GM19025 (cell line): ENCODE measurements around the gene KCNIP1.
"Not testable (repeated sequence)": the region's sequence is repeated elsewhere in the genome, so short reads cannot be mapped to it uniquely, and the experiment has no call there.

Experiments
- ATAC-seq: cut with Tn5 transposase; IDR thresholded peaks from one replicate; pipeline ENCODE4 v1.9.1; 2021; ENCODE audit warnings: mild to moderate bottlenecking, low read depth, moderate library complexity; ENCODE audit not compliant: unreplicated experiment

KCNIP1 gene

DNA sequence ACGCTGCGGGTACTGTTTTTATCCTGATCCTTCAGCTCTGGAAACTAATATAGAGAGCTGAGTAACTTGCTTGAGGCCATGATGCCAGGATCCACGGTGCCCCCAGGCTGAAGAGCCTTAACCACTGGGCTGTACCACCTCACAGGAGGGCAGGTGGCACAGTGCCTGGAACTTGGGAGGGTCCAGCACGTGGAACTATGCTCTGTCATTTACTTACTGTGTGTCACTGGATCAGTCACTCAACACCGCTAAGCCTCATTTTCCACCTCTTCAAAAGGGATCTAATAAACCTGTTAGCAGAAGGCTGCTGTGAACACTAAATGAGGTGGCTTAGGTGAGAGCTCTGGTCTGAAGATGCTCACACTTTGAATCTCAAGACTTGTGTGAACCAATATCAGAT is 29.6 kb downstream of the KCNIP1 start:
- ATAC-seq = no peak

- no peak for ATAC-seq
These were observed 30.4 kb downstream of the KCNIP1 start for GRCh38 chr5:170534177-170534576.

DNA sequence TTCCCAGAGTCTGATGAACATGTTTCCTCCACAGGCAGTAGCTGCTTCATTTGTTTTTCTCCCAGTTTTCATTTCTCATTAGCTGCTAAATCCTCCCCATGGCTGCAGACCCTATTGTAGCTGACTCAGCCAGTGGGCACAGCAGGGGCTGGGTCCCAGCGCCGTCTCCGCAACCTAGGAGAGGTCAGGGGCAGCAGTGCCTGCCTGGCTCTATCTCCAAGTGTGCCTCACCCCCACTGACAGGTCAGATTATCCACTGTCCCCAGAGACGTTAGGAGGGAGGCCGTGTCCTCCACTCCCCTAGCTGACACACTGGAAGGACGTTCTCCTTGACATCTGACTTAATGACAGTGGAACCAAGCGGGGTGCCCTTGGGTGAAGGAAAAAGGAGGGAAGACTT is 31.1 kb downstream of the KCNIP1 start:
- ATAC-seq = no peak

GRCh38 chr5:170536525-170536924 is 32.7 kb downstream of the KCNIP1 start:
- no peak for ATAC-seq

DNA sequence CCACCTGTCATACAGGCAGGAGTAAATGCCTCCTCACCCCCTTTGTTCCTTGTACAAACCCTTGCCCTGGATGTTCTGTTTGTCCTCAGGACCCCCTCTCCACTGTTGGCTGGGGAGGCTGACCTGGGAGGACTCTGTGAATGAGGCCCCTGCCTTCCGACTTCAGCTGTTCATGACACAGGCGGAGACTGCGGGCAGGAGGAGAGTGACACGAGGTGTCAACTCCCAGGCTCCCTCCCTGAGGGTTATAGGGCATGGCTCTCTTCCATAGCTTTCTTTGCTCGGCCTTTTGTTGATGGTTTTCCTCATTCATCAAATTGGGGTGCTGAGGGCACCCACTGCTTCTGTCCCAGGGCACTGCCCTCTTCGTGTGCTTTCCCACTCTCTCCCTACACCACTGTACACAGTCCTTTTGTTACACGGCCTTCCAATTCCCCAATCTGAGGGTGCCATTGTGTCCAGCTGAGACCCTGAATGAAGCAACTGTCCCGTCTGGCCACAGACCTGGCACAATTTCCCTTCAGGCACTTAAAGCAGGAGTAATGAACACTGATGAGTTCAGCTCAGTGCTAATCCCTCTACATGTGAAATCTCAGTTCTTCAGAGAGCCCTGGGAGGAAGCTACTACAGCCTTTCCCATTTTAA is 33.8 kb downstream of the KCNIP1 start:
- ATAC-seq = no peak

- no peak for ATAC-seq
These were observed 34.3 kb downstream of the KCNIP1 start for GRCh38 chr5:170538096-170538465.

DNA sequence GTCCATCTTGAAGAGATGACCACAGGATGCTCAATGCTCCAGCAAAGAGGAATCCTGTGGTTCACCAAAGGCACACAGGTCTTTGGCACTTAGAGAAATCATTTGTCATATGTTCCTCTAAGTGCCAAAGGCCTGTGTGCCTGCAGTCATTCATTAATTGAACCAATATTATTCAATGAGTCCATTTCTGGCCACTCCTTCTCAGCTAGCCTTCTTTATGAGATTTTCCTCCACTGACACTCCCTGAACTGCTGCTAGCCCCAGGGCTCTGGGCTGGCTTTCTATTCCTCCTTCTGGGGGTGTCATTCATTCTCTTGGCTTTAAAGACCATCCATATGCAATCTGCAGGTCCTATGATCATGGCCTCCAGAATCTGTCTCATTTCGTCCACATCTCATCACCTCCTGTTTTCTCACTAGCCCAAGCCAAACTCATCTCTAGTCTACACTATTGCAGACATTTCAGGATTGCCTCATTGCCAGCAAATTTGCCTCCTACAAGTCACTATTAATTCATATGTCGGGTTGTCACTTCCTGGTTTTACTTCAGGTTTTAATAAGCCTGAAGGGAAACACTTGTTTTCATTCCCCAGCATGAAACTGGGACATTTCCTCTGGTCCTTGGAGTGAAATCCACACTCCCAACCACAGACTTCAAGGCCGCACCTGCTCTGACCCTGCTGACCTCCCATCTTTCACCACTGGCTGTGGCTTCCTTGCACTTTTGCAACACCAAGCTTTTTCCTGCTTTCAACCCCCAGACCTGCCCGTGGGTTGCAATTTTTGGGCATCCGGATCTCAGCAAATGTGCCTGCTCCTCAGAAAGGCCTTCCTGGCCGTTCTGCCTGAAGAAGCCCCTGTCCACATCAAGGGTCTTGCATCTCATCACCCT is 35.1 kb downstream of the KCNIP1 start:
- ATAC-seq = no peak

DNA sequence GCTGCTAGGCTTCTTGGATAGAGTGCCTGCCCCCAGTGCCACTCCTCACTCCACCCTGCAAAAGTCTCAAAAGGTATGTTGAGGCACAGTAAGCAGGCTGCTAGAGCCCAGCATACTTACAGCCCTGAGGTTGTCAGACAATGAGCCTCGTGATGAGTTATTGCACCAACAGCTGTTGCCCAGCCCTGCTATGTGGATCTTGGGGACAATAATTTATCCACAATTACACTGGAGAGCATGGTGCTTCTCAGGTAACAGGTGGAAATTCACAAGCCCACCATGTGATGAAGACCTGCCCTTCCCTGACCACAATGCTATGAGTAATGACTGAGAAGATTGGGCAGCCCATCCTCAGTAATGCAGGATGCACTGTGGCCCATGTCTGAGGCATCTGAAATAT is 36.5 kb downstream of the KCNIP1 start:
- ATAC-seq = no peak

DNA sequence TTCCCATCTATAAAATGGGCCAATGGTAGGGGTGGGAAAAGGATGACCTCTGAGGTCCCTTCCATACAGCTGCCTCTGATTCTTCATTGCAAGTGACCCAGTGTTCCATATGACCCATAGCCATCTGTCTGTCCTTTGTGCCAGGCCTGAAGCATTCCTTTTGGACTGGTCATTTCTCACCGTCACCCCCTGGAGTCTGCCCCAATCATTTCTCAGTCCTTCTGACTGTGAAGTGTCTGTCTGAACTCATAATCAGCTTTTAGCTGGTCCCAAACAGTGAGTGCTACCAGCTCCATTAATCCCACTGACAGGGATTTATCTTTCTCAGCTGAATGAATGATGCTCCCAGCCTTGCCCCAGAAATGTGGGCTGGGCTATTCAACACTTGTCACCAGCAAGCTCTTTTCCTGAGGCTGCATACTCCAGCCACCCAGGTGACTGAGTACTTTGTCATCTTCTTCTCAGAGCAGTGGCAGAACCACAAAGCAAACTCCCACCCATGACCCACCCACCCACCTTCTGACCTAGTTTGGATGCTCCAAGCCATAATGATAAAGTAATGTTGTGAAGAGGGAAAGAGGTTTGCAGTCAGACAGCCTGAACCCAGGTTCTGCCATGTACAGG is 37.4 kb downstream of the KCNIP1 start:
- ATAC-seq = no peak

GRCh38 chr5:170542691-170543293 is 39.0 kb downstream of the KCNIP1 start:
- no peak for ATAC-seq

DNA sequence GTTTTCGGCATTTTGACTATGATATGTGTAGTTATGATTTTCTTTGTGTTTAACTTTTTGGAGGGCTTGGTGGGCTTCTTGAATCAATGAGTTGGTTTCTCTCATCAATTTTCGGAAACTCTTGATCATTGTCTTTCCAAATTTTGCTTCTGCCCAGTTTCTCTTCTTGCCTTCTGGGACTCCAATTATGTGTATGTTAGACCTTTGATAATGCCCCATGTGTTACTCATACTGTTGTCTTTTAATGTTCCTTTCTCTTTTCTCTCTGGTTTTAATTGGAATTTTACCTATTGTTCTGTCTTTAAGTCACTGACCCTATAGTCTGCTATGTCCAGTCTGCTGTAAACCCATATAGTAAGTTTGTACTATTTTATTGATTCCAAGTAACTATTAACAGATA is 41.5 kb downstream of the KCNIP1 start:
- ATAC-seq = no peak

GRCh38 chr5:170545811-170546210 is 42.0 kb downstream of the KCNIP1 start:
- ATAC-seq = no peak

- ATAC-seq = no peak
These were observed 42.5 kb downstream of the KCNIP1 start for GRCh38 chr5:170546282-170546681.

- not testable (repeated sequence) for ATAC-seq
These were observed 46.6 kb downstream of the KCNIP1 start for GRCh38 chr5:170550382-170550781.

DNA sequence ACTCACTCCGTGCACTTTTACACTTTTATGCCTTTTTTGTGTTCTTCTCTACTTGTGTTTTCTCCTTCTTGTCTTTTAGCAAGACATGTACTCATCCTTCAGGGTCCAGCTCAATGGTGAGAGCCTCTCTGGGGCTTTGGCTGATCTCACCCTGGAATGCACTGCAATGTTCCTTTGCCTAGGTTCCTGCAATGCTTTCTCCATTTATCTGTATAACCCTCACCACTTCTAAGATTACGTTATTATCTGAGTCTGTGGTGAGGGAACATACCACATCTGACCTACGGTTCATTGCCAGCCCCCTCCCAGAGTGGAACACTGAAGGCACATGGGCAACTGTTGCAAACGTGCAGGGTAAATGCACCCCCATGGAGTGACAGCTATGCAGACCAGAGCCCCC is 47.3 kb downstream of the KCNIP1 start:
- ATAC-seq = no peak

GRCh38 chr5:170551622-170552021 is 47.8 kb downstream of the KCNIP1 start:
- ATAC-seq = no peak

GRCh38 chr5:170552621-170553115 is 48.8 kb downstream of the KCNIP1 start:
- ATAC-seq = no peak

- no peak for ATAC-seq
These were observed 49.4 kb downstream of the KCNIP1 start for GRCh38 chr5:170553218-170553617.

DNA sequence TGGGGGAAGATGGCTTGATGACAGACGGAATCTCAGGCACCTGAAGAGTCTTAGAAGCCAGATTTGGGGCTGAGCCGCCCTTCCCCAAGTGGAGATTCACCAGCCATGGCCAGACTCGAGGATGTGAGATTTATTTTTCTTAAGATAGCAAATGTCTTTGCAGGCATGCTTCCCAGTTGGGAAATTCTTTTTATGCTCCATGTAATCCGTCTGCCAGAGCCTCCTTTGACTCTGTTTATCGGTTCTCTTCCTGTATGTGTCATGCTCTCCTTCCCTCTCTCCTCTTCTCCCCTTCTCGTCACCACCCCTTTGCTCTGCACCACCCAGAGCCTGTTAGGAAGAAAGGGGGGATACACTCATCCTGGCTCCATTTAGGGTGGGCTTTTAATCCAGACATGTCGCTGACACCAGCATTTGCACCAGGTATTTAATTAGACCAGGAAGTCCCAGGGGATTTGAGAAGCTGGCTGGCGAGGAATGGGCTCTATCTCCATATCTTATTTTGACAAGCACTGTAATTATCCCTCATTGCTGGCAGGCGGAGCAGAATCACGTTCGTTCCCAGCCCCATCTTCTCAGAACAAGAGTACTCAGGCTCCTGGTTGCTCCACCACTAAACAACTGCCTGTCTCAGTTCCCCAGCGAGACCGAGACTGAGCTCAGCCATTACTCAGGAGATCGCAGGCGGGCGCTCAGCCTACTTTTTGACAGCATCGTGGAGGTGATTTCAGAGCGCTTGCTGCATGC is 50.9 kb downstream of the KCNIP1 start:
- no peak for ATAC-seq

DNA sequence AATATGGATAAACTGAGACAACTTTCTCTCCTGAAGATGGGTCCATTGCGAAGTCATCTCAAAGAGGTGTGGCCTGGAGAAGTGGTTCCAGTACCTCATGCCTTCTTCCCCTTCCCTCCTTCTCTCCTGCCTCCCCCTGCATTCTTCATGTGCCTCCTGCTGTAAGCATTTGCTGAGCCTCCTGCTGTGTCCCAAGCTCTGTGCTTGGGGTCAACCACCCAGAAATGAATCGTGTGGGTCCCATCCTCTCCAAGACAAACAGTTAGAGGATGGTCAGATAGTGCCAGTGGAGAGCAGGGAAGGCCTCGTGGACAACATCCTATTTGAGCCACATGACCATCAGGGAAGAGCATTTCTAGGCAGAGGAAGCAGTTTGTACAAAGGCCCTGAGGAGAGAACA is 53.5 kb downstream of the KCNIP1 start:
- ATAC-seq = no peak
